Measurements from ENCODE around the gene SH3RF1.

DNA sequence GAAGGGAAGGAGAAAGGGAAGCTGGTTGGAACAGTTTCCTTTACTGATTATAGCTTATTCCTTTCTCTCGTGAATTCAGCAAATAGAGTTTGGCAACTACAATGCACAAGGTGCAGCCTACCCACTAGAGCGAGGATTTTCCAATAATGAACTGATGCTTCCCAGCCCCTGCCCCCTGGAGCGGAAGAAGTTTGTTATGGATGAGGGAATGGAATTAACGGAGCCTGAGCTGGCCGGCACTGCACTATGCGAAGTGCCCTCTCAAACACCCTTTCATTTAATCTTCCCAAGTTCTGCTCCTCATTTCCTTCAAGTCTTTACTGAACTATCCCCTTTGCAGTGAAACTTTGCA lies 218.2 kb downstream of the SH3RF1 start:
- no peak for TF ChIP-seq TCF7L2 (IDR thresholded peaks at IDR 0.05; ENCODE audit: low read depth, low read length)
- TF ChIP-seq CTCF (IDR thresholded peaks at IDR 0.05): no peak
- TF ChIP-seq, protein P1, sequence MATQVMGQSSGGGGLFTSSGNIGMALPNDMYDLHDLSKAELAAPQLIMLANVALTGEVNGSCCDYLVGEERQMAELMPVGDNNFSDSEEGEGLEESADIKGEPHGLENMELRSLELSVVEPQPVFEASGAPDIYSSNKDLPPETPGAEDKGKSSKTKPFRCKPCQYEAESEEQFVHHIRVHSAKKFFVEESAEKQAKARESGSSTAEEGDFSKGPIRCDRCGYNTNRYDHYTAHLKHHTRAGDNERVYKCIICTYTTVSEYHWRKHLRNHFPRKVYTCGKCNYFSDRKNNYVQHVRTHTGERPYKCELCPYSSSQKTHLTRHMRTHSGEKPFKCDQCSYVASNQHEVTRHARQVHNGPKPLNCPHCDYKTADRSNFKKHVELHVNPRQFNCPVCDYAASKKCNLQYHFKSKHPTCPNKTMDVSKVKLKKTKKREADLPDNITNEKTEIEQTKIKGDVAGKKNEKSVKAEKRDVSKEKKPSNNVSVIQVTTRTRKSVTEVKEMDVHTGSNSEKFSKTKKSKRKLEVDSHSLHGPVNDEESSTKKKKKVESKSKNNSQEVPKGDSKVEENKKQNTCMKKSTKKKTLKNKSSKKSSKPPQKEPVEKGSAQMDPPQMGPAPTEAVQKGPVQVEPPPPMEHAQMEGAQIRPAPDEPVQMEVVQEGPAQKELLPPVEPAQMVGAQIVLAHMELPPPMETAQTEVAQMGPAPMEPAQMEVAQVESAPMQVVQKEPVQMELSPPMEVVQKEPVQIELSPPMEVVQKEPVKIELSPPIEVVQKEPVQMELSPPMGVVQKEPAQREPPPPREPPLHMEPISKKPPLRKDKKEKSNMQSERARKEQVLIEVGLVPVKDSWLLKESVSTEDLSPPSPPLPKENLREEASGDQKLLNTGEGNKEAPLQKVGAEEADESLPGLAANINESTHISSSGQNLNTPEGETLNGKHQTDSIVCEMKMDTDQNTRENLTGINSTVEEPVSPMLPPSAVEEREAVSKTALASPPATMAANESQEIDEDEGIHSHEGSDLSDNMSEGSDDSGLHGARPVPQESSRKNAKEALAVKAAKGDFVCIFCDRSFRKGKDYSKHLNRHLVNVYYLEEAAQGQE (IDR thresholded peaks at IDR 0.05; ENCODE audit: insufficient read depth in 1 of 2, low read depth in 2 of 2, low read length in 1 of 2): no peak
- no peak for TF ChIP-seq SIN3A (IDR thresholded peaks at IDR 0.05; ENCODE audit: borderline replicate concordance, insufficient read depth, low read depth, low read length)
- TF ChIP-seq POLR2AphosphoS5 (IDR thresholded peaks at IDR 0.05; ENCODE audit: low read depth, low read length): no peak
